Inflammatory macrophage treated with lipopolysaccharide for 4 hours (primary cell): Measurements from ENCODE around the gene C5orf15.

ENCODE experiments used
- DNase-seq: peaks from one replicate; pipeline ENCODE4 v3.0.0-alpha.2; 2020

Gene C5orf15

GRCh38 chr5:133968204-133968980 is at the start of gene C5orf15:
Gene C5orf15 (minus strand): TSS chr5:133968625. CDS start chr5:133968584, 41 bp downstream.
- peak; percentile 99 for DNase-seq

- DNase-seq, result no peak
These were observed 39.9 kb upstream of the C5orf15 start for GRCh38 chr5:134008266-134008749.

- DNase-seq, result no peak
These were observed 39.3 kb upstream of the C5orf15 start for GRCh38 chr5:134007581-134008265.

- no peak for DNase-seq
These were observed 37.7 kb upstream of the C5orf15 start for GRCh38 chr5:134006115-134006514.

GRCh38 chr5:134005417-134006061 is 37.1 kb upstream of the C5orf15 start:
- DNase-seq, result peak; percentile 11

- peak; percentile 85 for DNase-seq
These were observed 36.4 kb upstream of the C5orf15 start, which contains the start of gene VDAC1 for GRCh38 chr5:134004626-134005416. Gene VDAC1 (minus strand): TSS chr5:134004975. CDS start chr5:133993012, 11,963 bp downstream.

GRCh38 chr5:134003817-134004625 is 35.6 kb upstream of the C5orf15 start:
- DNase-seq, result peak; percentile 74

- no peak for DNase-seq
These were observed 34.8 kb upstream of the C5orf15 start for GRCh38 chr5:134003064-134003816.

- DNase-seq, result no peak
These were observed 33.7 kb upstream of the C5orf15 start for GRCh38 chr5:134001938-134002731.

GRCh38 chr5:134000696-134001453 is 32.5 kb upstream of the C5orf15 start:
- DNase-seq, result no peak

- DNase-seq, result no peak
These were observed 31.7 kb upstream of the C5orf15 start for GRCh38 chr5:134000091-134000511.

GRCh38 chr5:133998807-133999206 is 30.4 kb upstream of the C5orf15 start:
- no peak for DNase-seq

GRCh38 chr5:133998042-133998441 is 29.6 kb upstream of the C5orf15 start:
- DNase-seq, result no peak

GRCh38 chr5:133996683-133997252 is 28.3 kb upstream of the C5orf15 start:
- DNase-seq, result peak; percentile 22

GRCh38 chr5:133995883-133996563 is 27.6 kb upstream of the C5orf15 start:
- DNase-seq, result no peak

- no peak for DNase-seq
These were observed 26.9 kb upstream of the C5orf15 start for GRCh38 chr5:133995341-133995740.

- no peak for DNase-seq
These were observed 26.5 kb upstream of the C5orf15 start for GRCh38 chr5:133994990-133995333.

GRCh38 chr5:133994297-133994989 is 26.0 kb upstream of the C5orf15 start:
- no peak for DNase-seq
